ENCODE data around the gene CGNL1.

DNA sequence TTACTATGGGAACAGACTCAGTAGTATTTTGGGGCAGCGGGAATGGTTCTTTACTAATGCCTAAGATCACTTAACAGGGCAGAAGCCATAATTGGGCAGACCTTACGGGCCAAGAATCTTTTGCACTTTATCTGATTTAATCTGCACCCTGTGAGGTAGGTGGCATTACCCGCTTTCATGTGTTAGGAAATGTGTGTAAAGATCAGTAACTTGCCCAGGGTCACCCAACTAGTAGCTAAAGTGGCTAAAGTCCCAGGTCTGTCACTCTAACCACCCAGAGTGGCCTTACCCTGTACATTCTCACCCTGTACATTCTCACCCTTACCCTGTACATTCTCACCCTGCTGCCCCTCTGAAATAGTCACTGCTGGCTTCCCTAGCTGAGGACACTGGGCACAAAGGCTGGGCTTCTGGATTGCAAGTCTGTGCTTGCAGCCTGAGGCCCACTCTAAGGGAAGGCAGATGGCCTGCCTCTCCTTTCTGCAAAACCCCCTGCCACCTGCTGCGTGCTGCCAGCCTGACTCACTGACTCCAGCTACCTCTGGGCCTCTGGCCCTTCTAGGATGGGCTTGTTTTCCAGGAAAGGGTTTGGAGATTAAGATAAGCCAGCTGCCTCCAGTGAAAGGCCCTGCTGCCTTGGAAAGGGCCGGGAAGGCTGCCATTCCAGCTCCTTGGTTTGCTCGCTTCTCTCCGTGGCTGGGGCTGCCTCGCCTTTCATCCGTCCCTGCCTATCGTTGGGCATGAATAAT is 177.9 kb downstream of the CGNL1 start:
- TF ChIP-seq, protein P1, sequence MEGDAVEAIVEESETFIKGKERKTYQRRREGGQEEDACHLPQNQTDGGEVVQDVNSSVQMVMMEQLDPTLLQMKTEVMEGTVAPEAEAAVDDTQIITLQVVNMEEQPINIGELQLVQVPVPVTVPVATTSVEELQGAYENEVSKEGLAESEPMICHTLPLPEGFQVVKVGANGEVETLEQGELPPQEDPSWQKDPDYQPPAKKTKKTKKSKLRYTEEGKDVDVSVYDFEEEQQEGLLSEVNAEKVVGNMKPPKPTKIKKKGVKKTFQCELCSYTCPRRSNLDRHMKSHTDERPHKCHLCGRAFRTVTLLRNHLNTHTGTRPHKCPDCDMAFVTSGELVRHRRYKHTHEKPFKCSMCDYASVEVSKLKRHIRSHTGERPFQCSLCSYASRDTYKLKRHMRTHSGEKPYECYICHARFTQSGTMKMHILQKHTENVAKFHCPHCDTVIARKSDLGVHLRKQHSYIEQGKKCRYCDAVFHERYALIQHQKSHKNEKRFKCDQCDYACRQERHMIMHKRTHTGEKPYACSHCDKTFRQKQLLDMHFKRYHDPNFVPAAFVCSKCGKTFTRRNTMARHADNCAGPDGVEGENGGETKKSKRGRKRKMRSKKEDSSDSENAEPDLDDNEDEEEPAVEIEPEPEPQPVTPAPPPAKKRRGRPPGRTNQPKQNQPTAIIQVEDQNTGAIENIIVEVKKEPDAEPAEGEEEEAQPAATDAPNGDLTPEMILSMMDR (IDR thresholded peaks at IDR 0.05) = no peak
- TF ChIP-seq EZH2 (IDR thresholded peaks at IDR 0.05) = no peak
